NT2/D1 (cell line): Measurements from ENCODE around the gene CASQ2.

Experiments
- SUZ12 ChIP-seq: IDR thresholded peaks from 2 replicates; pipeline ENCODE4 v1.6.1; 2011; ENCODE audit not compliant: insufficient read length, insufficient read depth; ENCODE audit errors: extremely low read depth
- YY1 ChIP-seq: IDR thresholded peaks from 2 replicates; pipeline ENCODE4 v1.6.1; 2011; ENCODE audit not compliant: insufficient read length, insufficient read depth

- no peak for TF ChIP-seq YY1
- no peak for TF ChIP-seq SUZ12
Measured at GRCh38 chr1:115810609-115811008, 42.1 kb upstream of the CASQ2 start.
